Measurements from ENCODE around the gene ARHGAP25. TPM values are rescaled to one million over a fixed set of nuclear protein-coding genes. Genes with fewer than 3 reads are reported as not detected.
A peak's percentile ranks its signal among the peaks of the same experiment; 100 is the strongest.

ARHGAP25 gene
- total and polyA plus RNA-seq, 2 donors (not counting 1 experiment from before 2014, with no cell fraction given), result 2.7 to 5.8 TPM

DNA sequence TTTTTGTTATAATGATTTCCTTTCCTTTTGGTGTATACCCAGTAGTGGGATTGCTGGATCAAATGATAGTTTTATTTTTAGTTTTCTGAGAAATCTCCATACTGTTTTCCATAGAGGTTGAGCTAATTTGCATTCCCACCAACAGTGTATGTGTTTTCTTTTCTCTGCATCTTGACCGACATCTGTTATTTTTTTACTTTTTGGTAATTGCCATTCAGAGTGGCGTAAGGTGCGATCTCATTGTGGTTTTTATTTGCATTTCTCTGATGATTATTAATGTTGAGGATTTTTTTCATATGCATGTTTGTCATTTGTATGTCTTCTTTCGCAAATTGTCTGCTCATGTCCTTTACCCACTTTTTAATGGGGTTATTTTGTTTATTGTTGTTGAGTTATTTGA is 58.1 kb downstream of the ARHGAP25 start:
- Histone ChIP-seq H3K4me3 (replicated peaks in 1 of 4; ENCODE audit: control extremely low read depth in 1 of 4, insufficient read depth in 1 of 4, low read depth in 3 of 4, low read length in 4 of 4) (no peak overlapping the region), H3K79me2 (ENCODE audit: control insufficient read depth, insufficient read depth, low read length) (no peaks in the 10 kb centered on the region), H3K9ac (ENCODE audit: insufficient read depth, low read length) (no peak overlapping the region), H3K9me3 (ENCODE audit: control insufficient read depth, insufficient read depth, low read depth, low read length) (no peaks in the 10 kb centered on the region), H3K27ac (ENCODE audit: insufficient read depth, low read length) (no peak overlapping the region), H3K27me3 (ENCODE audit: control insufficient read depth, insufficient read depth, low read length) (no peaks in the 10 kb centered on the region), H2AFZ (ENCODE audit: low read length) (no peak overlapping the region), H4K20me1 (ENCODE audit: control insufficient read depth, extremely low read depth, insufficient read depth, low read length) (no peaks in the 10 kb centered on the region), H3K4me1 (ENCODE audit: control insufficient read depth, extremely low read depth, insufficient read depth, low read length) (no peaks in the 10 kb centered on the region), H3K4me2 (ENCODE audit: extremely low read depth, insufficient read depth, low read length) (no peak overlapping the region), H3K36me3 (ENCODE audit: control insufficient read depth, insufficient read depth, low read length) (no peaks in the 10 kb centered on the region)
- DNase-seq (ENCODE audit: low read depth in 2 of 2), result no peak
- TF ChIP-seq CTCF (conservative IDR thresholded peaks at IDR 0.05 in 1 of 2, IDR thresholded peaks at IDR 0.05 in 1 of 2; ENCODE audit: low read depth in 1 of 2, low read length in 2 of 2) (no peak), EZH2 (IDR thresholded peaks at IDR 0.05; ENCODE audit: low read length, missing control alignments) (no peak)

DNA sequence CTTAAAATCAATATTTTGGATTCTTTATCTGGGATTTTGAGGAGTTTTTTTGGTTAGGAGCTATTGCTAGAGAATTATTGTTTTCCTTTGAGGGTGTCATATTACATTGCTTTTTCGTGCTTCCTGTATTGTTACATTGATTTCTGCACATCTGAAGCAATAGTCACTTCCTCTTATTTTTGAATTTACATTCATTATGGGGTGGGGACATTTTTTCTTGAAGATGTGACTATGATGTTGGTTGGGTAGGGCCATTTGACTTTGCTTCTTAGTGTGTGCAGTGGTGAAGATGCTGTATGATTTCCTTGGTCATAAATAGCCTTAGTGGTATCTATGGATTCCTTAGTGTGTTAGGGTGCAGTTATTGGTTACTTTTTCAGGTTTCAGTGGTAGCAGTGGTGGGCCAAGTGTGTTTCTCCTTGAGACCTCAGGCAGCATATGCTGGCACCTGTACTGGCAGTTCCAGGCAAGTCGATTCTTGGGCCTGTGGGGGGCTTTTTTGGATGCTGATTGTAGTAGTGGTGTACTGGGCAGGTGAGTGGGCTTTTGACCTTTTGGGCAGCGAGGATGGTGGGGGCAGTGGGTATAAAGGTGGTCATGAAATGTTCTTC is 61.8 kb downstream of the ARHGAP25 start:
- H3K9me3 ChIP-seq (ENCODE audit: control insufficient read depth, insufficient read depth, low read depth, low read length), result no peaks in the 10 kb centered on the region
- TF ChIP-seq EZH2 (IDR thresholded peaks at IDR 0.05; ENCODE audit: low read length, missing control alignments) (no peak), CTCF (conservative IDR thresholded peaks at IDR 0.05 in 1 of 2, IDR thresholded peaks at IDR 0.05 in 1 of 2; ENCODE audit: low read depth in 1 of 2, low read length in 2 of 2) (no peak)
- H3K36me3 ChIP-seq (ENCODE audit: control insufficient read depth, insufficient read depth, low read length), result no peaks in the 10 kb centered on the region
- no peaks in the 10 kb centered on the region for H4K20me1 ChIP-seq (ENCODE audit: control insufficient read depth, extremely low read depth, insufficient read depth, low read length)
- no peaks in the 10 kb centered on the region for H3K27me3 ChIP-seq (ENCODE audit: control insufficient read depth, insufficient read depth, low read length)
- no peak overlapping the region for H3K4me3 ChIP-seq (replicated peaks in 1 of 4; ENCODE audit: control extremely low read depth in 1 of 4, insufficient read depth in 1 of 4, low read depth in 3 of 4, low read length in 4 of 4)
- no peaks in the 10 kb centered on the region for H3K4me1 ChIP-seq (ENCODE audit: control insufficient read depth, extremely low read depth, insufficient read depth, low read length)
- no peak overlapping the region for H3K4me2 ChIP-seq (ENCODE audit: extremely low read depth, insufficient read depth, low read length)
- H3K9ac ChIP-seq (ENCODE audit: insufficient read depth, low read length), result no peak overlapping the region
- H3K79me2 ChIP-seq (ENCODE audit: control insufficient read depth, insufficient read depth, low read length), result no peaks in the 10 kb centered on the region
- H2AFZ ChIP-seq (ENCODE audit: low read length), result no peak overlapping the region
- peak in 1 of 2 donors; percentile 23 for DNase-seq (ENCODE audit: low read depth in 2 of 2)
- H3K27ac ChIP-seq (ENCODE audit: insufficient read depth, low read length), result no peak overlapping the region

DNA sequence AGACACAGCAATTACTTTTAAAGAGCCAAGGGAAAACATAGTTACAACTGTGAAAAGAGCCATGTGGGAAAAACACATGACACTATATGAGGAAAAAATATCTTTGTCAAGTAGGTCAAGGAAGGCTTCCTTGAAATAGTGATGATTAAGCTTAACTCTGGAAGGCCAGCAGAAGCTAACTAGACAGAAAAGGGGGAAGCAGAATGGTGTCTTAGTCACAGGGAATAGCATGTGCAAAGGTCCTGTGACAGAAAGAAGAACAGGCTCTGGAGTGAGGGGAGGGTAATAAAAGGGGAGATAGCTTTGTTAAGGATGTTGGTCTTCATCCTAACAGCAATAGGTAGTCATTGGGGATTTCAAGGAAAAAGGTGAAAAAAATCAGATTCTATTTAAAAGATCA is 64.0 kb downstream of the ARHGAP25 start:
- Histone ChIP-seq H3K36me3 (ENCODE audit: control insufficient read depth, insufficient read depth, low read length) (no peaks in the 10 kb centered on the region), H3K4me2 (ENCODE audit: extremely low read depth, insufficient read depth, low read length) (no peak overlapping the region), H3K27ac (ENCODE audit: insufficient read depth, low read length) (no peak overlapping the region), H3K9me3 (ENCODE audit: control insufficient read depth, insufficient read depth, low read depth, low read length) (no peaks in the 10 kb centered on the region), H3K4me1 (ENCODE audit: control insufficient read depth, extremely low read depth, insufficient read depth, low read length) (no peaks in the 10 kb centered on the region), H4K20me1 (ENCODE audit: control insufficient read depth, extremely low read depth, insufficient read depth, low read length) (no peaks in the 10 kb centered on the region), H3K4me3 (replicated peaks in 1 of 4; ENCODE audit: control extremely low read depth in 1 of 4, insufficient read depth in 1 of 4, low read depth in 3 of 4, low read length in 4 of 4) (no peak overlapping the region), H2AFZ (ENCODE audit: low read length) (no peak overlapping the region), H3K9ac (ENCODE audit: insufficient read depth, low read length) (no peak overlapping the region), H3K27me3 (ENCODE audit: control insufficient read depth, insufficient read depth, low read length) (no peaks in the 10 kb centered on the region), H3K79me2 (ENCODE audit: control insufficient read depth, insufficient read depth, low read length) (no peaks in the 10 kb centered on the region)
- no peak for DNase-seq (ENCODE audit: low read depth in 2 of 2)
- TF ChIP-seq CTCF (conservative IDR thresholded peaks at IDR 0.05 in 1 of 2, IDR thresholded peaks at IDR 0.05 in 1 of 2; ENCODE audit: low read depth in 1 of 2, low read length in 2 of 2), result no peak
- no peak for TF ChIP-seq EZH2 (IDR thresholded peaks at IDR 0.05; ENCODE audit: low read length, missing control alignments)

All from fibroblast of lung (primary cell).